ENCODE results near the gene DIP2C.
"Not testable (repeated sequence)": the region's sequence is repeated elsewhere in the genome, so short reads cannot be mapped to it uniquely, and the experiment has no call there.

DIP2C gene

GRCh38 chr10:395665-396064 lies 293.8 kb downstream of the DIP2C start:
- Histone ChIP-seq H3K27me3 (ENCODE audit: insufficient read depth, low read length) (no peaks in the 10 kb centered on the region), H3K27ac (ENCODE audit: low read depth, low read length) (no peak overlapping the region), H3K36me3 (ENCODE audit: insufficient read depth, low read length) (no peaks in the 10 kb centered on the region), H3K79me2 (ENCODE audit: control insufficient read depth, insufficient read depth, low read length, unreplicated experiment) (no peaks in the 10 kb centered on the region), H3K4me3 (ENCODE audit: low read depth, low read length) (no peak overlapping the region), H2AFZ (ENCODE audit: low read length, unreplicated experiment) (no peak overlapping the region), H3K4me1 (ENCODE audit: control insufficient read depth, insufficient read depth, low read length, unreplicated experiment) (no peaks in the 10 kb centered on the region)

GRCh38 chr10:394439-395101 lies 294.9 kb downstream of the DIP2C start:
- H3K79me2 ChIP-seq (ENCODE audit: control insufficient read depth, insufficient read depth, low read length, unreplicated experiment); H3K27me3 ChIP-seq (ENCODE audit: insufficient read depth, low read length); H3K36me3 ChIP-seq (ENCODE audit: insufficient read depth, low read length); H3K27ac ChIP-seq (ENCODE audit: low read depth, low read length); H3K4me1 ChIP-seq (ENCODE audit: control insufficient read depth, insufficient read depth, low read length, unreplicated experiment); H3K4me3 ChIP-seq (ENCODE audit: low read depth, low read length); H2AFZ ChIP-seq (ENCODE audit: low read length, unreplicated experiment): not testable (repeated sequence)

GRCh38 chr10:393787-394438 lies 295.6 kb downstream of the DIP2C start:
- H3K4me3 ChIP-seq (ENCODE audit: low read depth, low read length), result no peak overlapping the region
- H3K4me1 ChIP-seq (ENCODE audit: control insufficient read depth, insufficient read depth, low read length, unreplicated experiment), result no peaks in the 10 kb centered on the region
- H3K27me3 ChIP-seq (ENCODE audit: insufficient read depth, low read length), result no peaks in the 10 kb centered on the region
- no peaks in the 10 kb centered on the region for H3K79me2 ChIP-seq (ENCODE audit: control insufficient read depth, insufficient read depth, low read length, unreplicated experiment)
- no peak overlapping the region for H2AFZ ChIP-seq (ENCODE audit: low read length, unreplicated experiment)
- H3K36me3 ChIP-seq (ENCODE audit: insufficient read depth, low read length), result peaks cover 3% of the 10 kb centered on the region; the same call in 1 of the 2 replicates
- H3K27ac ChIP-seq (ENCODE audit: low read depth, low read length), result no peak overlapping the region

GRCh38 chr10:393106-393745 lies 296.2 kb downstream of the DIP2C start:
- no peak overlapping the region for H2AFZ ChIP-seq (ENCODE audit: low read length, unreplicated experiment)
- no peak overlapping the region for H3K4me3 ChIP-seq (ENCODE audit: low read depth, low read length)
- no peaks in the 10 kb centered on the region for H3K79me2 ChIP-seq (ENCODE audit: control insufficient read depth, insufficient read depth, low read length, unreplicated experiment)
- peaks cover 3% of the 10 kb centered on the region; the same call in 1 of the 2 replicates for H3K36me3 ChIP-seq (ENCODE audit: insufficient read depth, low read length)
- no peaks in the 10 kb centered on the region for H3K4me1 ChIP-seq (ENCODE audit: control insufficient read depth, insufficient read depth, low read length, unreplicated experiment)
- no peaks in the 10 kb centered on the region for H3K27me3 ChIP-seq (ENCODE audit: insufficient read depth, low read length)
- no peak overlapping the region for H3K27ac ChIP-seq (ENCODE audit: low read depth, low read length)

GRCh38 chr10:392705-393037 lies 296.8 kb downstream of the DIP2C start:
- Histone ChIP-seq H3K27me3 (ENCODE audit: insufficient read depth, low read length) (no peaks in the 10 kb centered on the region), H3K27ac (ENCODE audit: low read depth, low read length) (no peak overlapping the region), H2AFZ (ENCODE audit: low read length, unreplicated experiment) (no peak overlapping the region), H3K4me3 (ENCODE audit: low read depth, low read length) (no peak overlapping the region), H3K4me1 (ENCODE audit: control insufficient read depth, insufficient read depth, low read length, unreplicated experiment) (no peaks in the 10 kb centered on the region), H3K36me3 (ENCODE audit: insufficient read depth, low read length) (peaks cover 3% of the 10 kb centered on the region; the same call in 1 of the 2 replicates), H3K79me2 (ENCODE audit: control insufficient read depth, insufficient read depth, low read length, unreplicated experiment) (no peaks in the 10 kb centered on the region)

GRCh38 chr10:391847-392704 lies 297.4 kb downstream of the DIP2C start:
- Histone ChIP-seq H2AFZ (ENCODE audit: low read length, unreplicated experiment) (no peak overlapping the region), H3K36me3 (ENCODE audit: insufficient read depth, low read length) (peaks cover 3% of the 10 kb centered on the region; the same call in 1 of the 2 replicates), H3K27me3 (ENCODE audit: insufficient read depth, low read length) (no peaks in the 10 kb centered on the region), H3K4me1 (ENCODE audit: control insufficient read depth, insufficient read depth, low read length, unreplicated experiment) (no peaks in the 10 kb centered on the region), H3K79me2 (ENCODE audit: control insufficient read depth, insufficient read depth, low read length, unreplicated experiment) (no peaks in the 10 kb centered on the region), H3K4me3 (ENCODE audit: low read depth, low read length) (no peak overlapping the region), H3K27ac (ENCODE audit: low read depth, low read length) (no peak overlapping the region)

GRCh38 chr10:391305-391704 lies 298.2 kb downstream of the DIP2C start:
- Histone ChIP-seq H3K36me3 (ENCODE audit: insufficient read depth, low read length) (peaks cover 3% of the 10 kb centered on the region; the same call in 1 of the 2 replicates), H3K27me3 (ENCODE audit: insufficient read depth, low read length) (no peaks in the 10 kb centered on the region), H3K79me2 (ENCODE audit: control insufficient read depth, insufficient read depth, low read length, unreplicated experiment) (no peaks in the 10 kb centered on the region), H2AFZ (ENCODE audit: low read length, unreplicated experiment) (no peak overlapping the region), H3K4me3 (ENCODE audit: low read depth, low read length) (no peak overlapping the region), H3K4me1 (ENCODE audit: control insufficient read depth, insufficient read depth, low read length, unreplicated experiment) (no peaks in the 10 kb centered on the region), H3K27ac (ENCODE audit: low read depth, low read length) (no peak overlapping the region)

- H3K79me2 ChIP-seq (ENCODE audit: control insufficient read depth, insufficient read depth, low read length, unreplicated experiment), result no peaks in the 10 kb centered on the region
- H3K4me1 ChIP-seq (ENCODE audit: control insufficient read depth, insufficient read depth, low read length, unreplicated experiment), result no peaks in the 10 kb centered on the region
- H2AFZ ChIP-seq (ENCODE audit: low read length, unreplicated experiment), result no peak overlapping the region
- H3K27ac ChIP-seq (ENCODE audit: low read depth, low read length), result no peak overlapping the region
- H3K36me3 ChIP-seq (ENCODE audit: insufficient read depth, low read length), result peaks cover 3% of the 10 kb centered on the region; the same call in 1 of the 2 replicates
- H3K4me3 ChIP-seq (ENCODE audit: low read depth, low read length), result no peak overlapping the region
- no peaks in the 10 kb centered on the region for H3K27me3 ChIP-seq (ENCODE audit: insufficient read depth, low read length)
Measured at GRCh38 chr10:390449-391100, 298.9 kb downstream of the DIP2C start.

- Histone ChIP-seq H3K79me2 (ENCODE audit: control insufficient read depth, insufficient read depth, low read length, unreplicated experiment) (no peaks in the 10 kb centered on the region), H3K4me1 (ENCODE audit: control insufficient read depth, insufficient read depth, low read length, unreplicated experiment) (no peaks in the 10 kb centered on the region), H3K27ac (ENCODE audit: low read depth, low read length) (no peak overlapping the region), H3K4me3 (ENCODE audit: low read depth, low read length) (no peak overlapping the region), H2AFZ (ENCODE audit: low read length, unreplicated experiment) (no peak overlapping the region), H3K36me3 (ENCODE audit: insufficient read depth, low read length) (peaks cover 3% of the 10 kb centered on the region; the same call in 1 of the 2 replicates), H3K27me3 (ENCODE audit: insufficient read depth, low read length) (no peaks in the 10 kb centered on the region)
Measured at GRCh38 chr10:389836-390448, 299.5 kb downstream of the DIP2C start.

Data from ACC112 (cell line).